IMR-90 (cell line): ENCODE measurements around the gene SCARB1. TPM values are rescaled to one million over a fixed set of nuclear protein-coding genes. Genes with fewer than 3 reads are reported as not detected.

Source experiments
- ATAC-seq: fragments of 200-7000 bp; cut with Tn5 transposase; 2 replicates; pipeline ENCODE4 v1.9.1; 2020; ENCODE audit warnings: low read depth, mild to moderate bottlenecking, moderate library complexity
- BruUV-seq: library from RNA; stranded (reverse); fragments of 400-500 nt; replicated peaks from 2 replicates; lab custom pipeline; 2021; lab: Mats Ljungman, UMichigan
- CTCF ChIA-PET: fragments of 300-600 bp; formaldehyde crosslinking; extraction: SDS; loops from one replicate; lab custom pipeline; 2021; ENCODE audit warnings: antibody characterized with exemption; lab: Yijun Ruan, JAX
- POLR2A ChIA-PET: fragments of 300-600 bp; sonication (Branson Sonifier 250); formaldehyde crosslinking; loops from one replicate; lab custom pipeline; 2022; ENCODE audit warnings: antibody characterized with exemption; ENCODE audit not compliant: unreplicated experiment; lab: Charles Lee
- DNase-seq: peaks from one replicate; pipeline ENCODE4 v3.0.0; 2013
- H2AFZ ChIP-seq: replicated peaks from 2 replicates; pipeline ENCODE3; 2013; ENCODE audit warnings: low read length, mild to moderate bottlenecking; ENCODE audit not compliant: poor library complexity
- H2AK5ac ChIP-seq: 2 replicates; pipeline ENCODE4 v1.6.1; 2013; ENCODE audit warnings: low read depth, low read length, inconsistent platforms
- H2AK9ac ChIP-seq: replicated peaks from 2 replicates; pipeline ENCODE3; 2013; ENCODE audit warnings: mild to moderate bottlenecking, low read depth, low read length, moderate library complexity; ENCODE audit not compliant: poor library complexity
- H2BK120ac ChIP-seq: 2 replicates; pipeline ENCODE4 v1.6.1; 2013; ENCODE audit warnings: low read depth, low read length, inconsistent platforms
- H2BK15ac ChIP-seq: 3 replicates; pipeline ENCODE4 v1.6.1; 2013; ENCODE audit warnings: low read depth, low read length, inconsistent platforms
- H2BK20ac ChIP-seq: 2 replicates; pipeline ENCODE4 v1.6.1; 2013; ENCODE audit warnings: low read depth, mild to moderate bottlenecking, inconsistent platforms, low read length, moderate library complexity
- H2BK5ac ChIP-seq: 2 replicates; pipeline ENCODE4 v1.6.1; 2013; ENCODE audit warnings: mild to moderate bottlenecking, low read depth, low read length, inconsistent platforms; ENCODE audit not compliant: poor library complexity, severe bottlenecking
- H3K14ac ChIP-seq: replicated peaks from 2 replicates; pipeline ENCODE4 v1.6.1; 2013; ENCODE audit warnings: low read depth, low read length, inconsistent platforms
- H3K18ac ChIP-seq: 2 replicates; pipeline ENCODE4 v1.6.1; 2013; ENCODE audit warnings: low read depth, low read length, control low read depth
- H3K23ac ChIP-seq: 2 replicates; pipeline ENCODE4 v1.6.1; 2013; ENCODE audit warnings: low read depth, low read length, inconsistent platforms
- H3K27ac ChIP-seq: 2 replicates; pipeline ENCODE4 v1.5.1; 2013; ENCODE audit warnings: mild to moderate bottlenecking, control low read depth, low read length; ENCODE audit not compliant: insufficient read depth
- H3K27me3 ChIP-seq: 2 replicates; pipeline ENCODE4 v1.6.1; 2013; ENCODE audit warnings: low read length; ENCODE audit not compliant: control insufficient read depth, insufficient read depth
- H3K36me3 ChIP-seq: 2 replicates; pipeline ENCODE4 v1.6.1; 2013; ENCODE audit warnings: low read length, mixed read lengths; ENCODE audit not compliant: control insufficient read depth, insufficient read depth
- H3K4ac ChIP-seq: 2 replicates; pipeline ENCODE4 v1.6.1; 2013; ENCODE audit warnings: low read depth, low read length, inconsistent platforms
- H3K4me1 ChIP-seq: 2 replicates; pipeline ENCODE4 v1.6.1; 2013; ENCODE audit warnings: low read length, mixed read lengths; ENCODE audit not compliant: control insufficient read depth, insufficient read depth
- H3K4me2 ChIP-seq: 2 replicates; pipeline ENCODE4 v1.6.1; 2013; ENCODE audit warnings: low read depth, mild to moderate bottlenecking, control low read depth, low read length, moderate library complexity
- H3K4me3 ChIP-seq: 2 replicates; pipeline ENCODE4 v1.5.1; 2013; ENCODE audit warnings: low read depth, mild to moderate bottlenecking, control low read depth, low read length, moderate library complexity; ENCODE audit not compliant: insufficient read depth
- H3K56ac ChIP-seq: 2 replicates; pipeline ENCODE4 v1.6.1; 2013; ENCODE audit warnings: low read length, inconsistent platforms; ENCODE audit not compliant: insufficient read depth; ENCODE audit errors: extremely low read depth
- H3K79me1 ChIP-seq, 2 experiments: 2 replicates each; pipeline ENCODE4 v1.6.1; 2013; ENCODE audit warnings: low read length in 2 of 2, inconsistent platforms in 1 of 2, low read depth in 1 of 2
- H3K9ac ChIP-seq: 2 replicates; pipeline ENCODE4 v1.6.1; 2013; ENCODE audit warnings: low read depth, low read length, control low read depth
- H3K9me1 ChIP-seq: 2 replicates; pipeline ENCODE4 v1.6.1; 2013; ENCODE audit warnings: low read length, inconsistent platforms; ENCODE audit not compliant: insufficient read depth
- H3K9me3 ChIP-seq: 2 replicates; pipeline ENCODE4 v1.6.1; 2013; ENCODE audit warnings: low read length; ENCODE audit not compliant: control insufficient read depth, insufficient read depth
- H4K20me1 ChIP-seq: 2 replicates; pipeline ENCODE4 v1.6.1; 2013; ENCODE audit warnings: low read length, inconsistent platforms; ENCODE audit not compliant: insufficient read depth
- H4K5ac ChIP-seq: 2 replicates; pipeline ENCODE4 v1.6.1; 2013; ENCODE audit warnings: mild to moderate bottlenecking, low read depth, low read length, control low read depth
- H4K8ac ChIP-seq, 2 experiments: 2 replicates each; pipeline ENCODE4 v1.6.1; 2013; ENCODE audit warnings: low read depth in 2 of 2, low read length in 2 of 2, control low read depth in 1 of 2, inconsistent platforms in 1 of 2
- H4K91ac ChIP-seq: 2 replicates; pipeline ENCODE4 v1.6.1; 2013; ENCODE audit warnings: low read depth, low read length, inconsistent platforms; ENCODE audit not compliant: insufficient read depth
- BHLHE40 ChIP-seq: fragments of 150-350 bp; IDR thresholded peaks from 2 replicates; pipeline ENCODE4 v1.6.1; 2016; ENCODE audit warnings: mild to moderate bottlenecking, low read depth, low read length
- CEBPB ChIP-seq: IDR thresholded peaks from 2 replicates; pipeline ENCODE4 v1.6.1; 2012; ENCODE audit warnings: low read depth, low read length, improper control_type of control experiment
- FOS ChIP-seq: fragments of 150-350 bp; IDR thresholded peaks from 2 replicates; pipeline ENCODE4 v1.6.1; 2016; ENCODE audit warnings: low read depth, low read length
- MAFK ChIP-seq: IDR thresholded peaks from 2 replicates; pipeline ENCODE4 v1.6.1; 2012; ENCODE audit warnings: low read depth, low read length, improper control_type of control experiment
- MAZ ChIP-seq: IDR thresholded peaks from 2 replicates; pipeline ENCODE4 v1.6.1; 2012; ENCODE audit warnings: low read depth, mild to moderate bottlenecking, low read length, improper control_type of control experiment, moderate library complexity, borderline replicate concordance
- MXI1 ChIP-seq: IDR thresholded peaks from 2 replicates; pipeline ENCODE4 v1.6.1; 2012; ENCODE audit warnings: low read depth, mild to moderate bottlenecking, low read length, moderate library complexity, borderline replicate concordance
- NFE2L2 ChIP-seq: fragments of 150-350 bp; IDR thresholded peaks from 2 replicates; pipeline ENCODE4 v1.6.1; 2016; ENCODE audit warnings: low read depth, mild to moderate bottlenecking, low read length
- RAD21 ChIP-seq: IDR thresholded peaks from 2 replicates; pipeline ENCODE4 v1.6.1; 2012; ENCODE audit warnings: low read length, improper control_type of control experiment
- WGBS, 2 experiments: methylation state at CpG; one replicate each; pipeline versions ENCODE4 v1.1.5 to v1.1.7; 2013; ENCODE audit warnings: missing lambda C conversion rate in 2 of 2; ENCODE audit not compliant: insufficient read length in 1 of 2; ENCODE audit errors: extremely low coverage in 2 of 2; 5-methylcytosine and 5-hydroxymethylcytosine counted together
- dilution Hi-C: fragments of 300-500 bp; cut with HindIII; formaldehyde crosslinking; loops from one replicate; pipeline ENCODE4 v1.14.3; 2018; ENCODE audit warnings: low sequenced_read_pairs; ENCODE audit not compliant: unreplicated experiment
- in situ Hi-C: fragments of 300-500 bp; cut with MboI; formaldehyde crosslinking; loops from 3 replicates; pipeline ENCODE4 v1.14.3; 2019; ENCODE audit warnings: low sequenced_read_pairs, inconsistent platforms, mixed read lengths
- intact Hi-C: fragments of 100-400 bp; cut with micrococcal nuclease; formaldehyde crosslinking; loops from 2 replicates; pipeline ENCODE4 v1.10.0; 2022
- polyA plus RNA-seq, 3 experiments: library from polyadenylated mRNA; depleted of rRNA; stranded (reverse); fragments of >200 nt; gene quantifications; 2 replicates each; pipeline ENCODE4 v1.2.3, GENCODE V29; 2012; ENCODE audit warnings: low replicate concordance in 1 of 3
- total RNA-seq: library from RNA; depleted of rRNA; stranded (reverse); fragments of >200 nt; gene quantifications from 2 replicates; pipeline ENCODE4 v1.2.3, GENCODE V29; 2012
- TF ChIP-seq, protein P1 (sequence below): fragments of 150-350 bp; IDR thresholded peaks from 2 replicates; pipeline ENCODE4 v1.6.1; 2017; ENCODE audit warnings: mild to moderate bottlenecking, antibody characterized with exemption, low read length, low read depth
- TF ChIP-seq, protein P2 (sequence below): fragments of 150-350 bp; IDR thresholded peaks from 2 replicates; pipeline ENCODE4 v1.6.1; 2016; ENCODE audit warnings: low read depth, mild to moderate bottlenecking, low read length, moderate library complexity, borderline replicate concordance
- TF ChIP-seq, protein P3 (sequence below): conservative IDR thresholded peaks from 2 replicates; pipeline ENCODE4 v1.5.1; 2012; ENCODE audit warnings: mild to moderate bottlenecking, low read depth, low read length, improper control_type of control experiment

The SCARB1 gene
- total and polyA plus RNA-seq, 2 of the 4 experiments (the other 2 are of a cell fraction): 3.0 to 24.8 TPM

DNA sequence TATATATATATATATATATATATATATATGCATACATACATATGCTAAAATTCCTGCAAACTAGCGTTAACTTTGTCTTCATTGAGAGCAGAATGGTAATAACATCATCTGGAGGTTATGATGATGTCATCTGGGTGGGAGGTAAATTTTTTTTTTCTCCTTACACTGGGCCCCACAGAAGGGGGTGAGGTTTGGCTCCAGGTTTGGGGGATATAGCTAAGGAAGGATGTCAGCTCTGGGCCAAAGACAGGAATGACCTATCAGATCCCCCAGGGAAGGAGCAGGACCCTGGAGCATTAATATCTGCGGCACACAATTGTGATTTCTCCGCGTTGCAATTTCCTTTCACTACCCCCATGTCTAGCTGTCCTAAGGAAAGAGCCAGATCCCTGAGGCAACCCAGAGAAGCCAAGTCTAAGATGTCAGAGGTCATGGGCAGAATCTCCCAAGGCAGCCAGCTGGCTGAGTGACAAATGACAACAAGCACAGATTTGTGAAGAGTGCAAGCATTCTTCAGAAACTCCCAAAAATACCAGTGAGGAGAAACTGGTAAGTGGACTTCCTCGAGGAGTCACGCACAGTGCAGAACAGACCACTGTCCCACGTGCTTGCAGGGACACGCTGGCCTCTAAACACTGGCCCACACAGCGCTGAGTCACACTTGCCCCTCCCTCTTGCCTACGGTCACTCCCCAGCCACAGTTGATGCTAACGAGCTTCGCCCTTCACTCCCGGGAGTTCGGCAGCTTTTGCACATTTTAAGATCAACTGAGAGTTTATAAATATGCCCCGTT, 40.8 kb upstream of the SCARB1 start:
- Histone ChIP-seq H2AK5ac (peak overlapping the region; percentile 44; the same call in 1 of the 2 replicates), H3K9me3 (no peaks in the 10 kb centered on the region), H3K4me3 (no peak overlapping the region), H3K27me3 (no peaks in the 10 kb centered on the region), H4K8ac (peak overlapping the region in 1 of 2 experiments; percentile 44; a peak in 1 of 4 replicates), H3K18ac (peak overlapping the region; percentile 40), H2AK9ac (peak overlapping the region; percentile 5), H2AFZ (peak overlapping the region; percentile 70), H2BK15ac (peak overlapping the region; percentile 48; the same call in 1 of the 3 replicates), H4K5ac (peak overlapping the region; percentile 8; the same call in 1 of the 2 replicates), H2BK120ac (peak overlapping the region; percentile 48), H3K4ac (peak overlapping the region; percentile 39), H3K4me1 (peaks cover 6% of the 10 kb centered on the region), H2BK20ac (peak overlapping the region; percentile 23; the same call in 1 of the 2 replicates), H3K36me3 (no peaks in the 10 kb centered on the region), H3K23ac (no peak overlapping the region), H3K9me1 (peaks cover 4% of the 10 kb centered on the region; the same call in 1 of the 2 replicates), H2BK5ac (peak overlapping the region; percentile 55), H3K4me2 (peak overlapping the region; percentile 65), H3K9ac (no peak overlapping the region; the same call in 1 of the 2 replicates), H3K79me1 (0 out of 4 replicates have a peak, but pooled peaks cover 0 to 6% of the 10 kb centered on the region in 2 experiments), H4K20me1 (peaks cover 8% of the 10 kb centered on the region), H3K56ac (0 out of 2 replicates have a peak overlapping the region, but pooled peaks have one; percentile 8), H4K91ac (peak overlapping the region; percentile 51), H3K14ac (no peak overlapping the region), H3K27ac (peak overlapping the region; percentile 62)
- WGBS, 2 experiments: 0% methylated on average over 1 of the region's 15 CpGs; no CpG with 5 or more reads in 1 of the 2 experiments
- in situ Hi-C loops: loop anchor here (5.0 kb wide), 1 partner anchor 862 kb away; no protein-coding TSS in a partner anchor
- no TSS peak for BruUV-seq
- DNase-seq: peak; percentile 94
- ATAC-seq: peak; percentile 90
- ChIA-PET CTCF (interaction anchor here (0.6 to 1.3 kb wide), 3 partner anchors 36 to 865 kb away, joined by 3 read pairs; no protein-coding TSS in a partner anchor), POLR2A (interaction anchor here (0.5 to 1.3 kb wide), 3 partner anchors 10 to 118 kb away, joined by 3 to 6 read pairs (median 3); partner anchors contain the start of gene UBC)
- dilution Hi-C loops: no loop called here
- intact Hi-C loops: loop anchor here (2.0 to 10.0 kb wide), 3 partner anchors 80 to 520 kb away; no protein-coding TSS in a partner anchor
- TF ChIP-seq, protein P1, sequence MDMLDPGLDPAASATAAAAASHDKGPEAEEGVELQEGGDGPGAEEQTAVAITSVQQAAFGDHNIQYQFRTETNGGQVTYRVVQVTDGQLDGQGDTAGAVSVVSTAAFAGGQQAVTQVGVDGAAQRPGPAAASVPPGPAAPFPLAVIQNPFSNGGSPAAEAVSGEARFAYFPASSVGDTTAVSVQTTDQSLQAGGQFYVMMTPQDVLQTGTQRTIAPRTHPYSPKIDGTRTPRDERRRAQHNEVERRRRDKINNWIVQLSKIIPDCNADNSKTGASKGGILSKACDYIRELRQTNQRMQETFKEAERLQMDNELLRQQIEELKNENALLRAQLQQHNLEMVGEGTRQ: peak; percentile 87
- peak; percentile 76; the same call in 1 of the 2 replicates for TF ChIP-seq NFE2L2
- peak; percentile 89 for TF ChIP-seq BHLHE40
- peak; percentile 81; the same call in 1 of the 2 replicates for TF ChIP-seq MAZ
- TF ChIP-seq RAD21: no peak
- peak; percentile 82 for TF ChIP-seq FOS
- TF ChIP-seq, protein P2, sequence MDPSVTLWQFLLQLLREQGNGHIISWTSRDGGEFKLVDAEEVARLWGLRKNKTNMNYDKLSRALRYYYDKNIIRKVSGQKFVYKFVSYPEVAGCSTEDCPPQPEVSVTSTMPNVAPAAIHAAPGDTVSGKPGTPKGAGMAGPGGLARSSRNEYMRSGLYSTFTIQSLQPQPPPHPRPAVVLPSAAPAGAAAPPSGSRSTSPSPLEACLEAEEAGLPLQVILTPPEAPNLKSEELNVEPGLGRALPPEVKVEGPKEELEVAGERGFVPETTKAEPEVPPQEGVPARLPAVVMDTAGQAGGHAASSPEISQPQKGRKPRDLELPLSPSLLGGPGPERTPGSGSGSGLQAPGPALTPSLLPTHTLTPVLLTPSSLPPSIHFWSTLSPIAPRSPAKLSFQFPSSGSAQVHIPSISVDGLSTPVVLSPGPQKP: no peak
- TF ChIP-seq CEBPB: no peak
- TF ChIP-seq, protein P3, sequence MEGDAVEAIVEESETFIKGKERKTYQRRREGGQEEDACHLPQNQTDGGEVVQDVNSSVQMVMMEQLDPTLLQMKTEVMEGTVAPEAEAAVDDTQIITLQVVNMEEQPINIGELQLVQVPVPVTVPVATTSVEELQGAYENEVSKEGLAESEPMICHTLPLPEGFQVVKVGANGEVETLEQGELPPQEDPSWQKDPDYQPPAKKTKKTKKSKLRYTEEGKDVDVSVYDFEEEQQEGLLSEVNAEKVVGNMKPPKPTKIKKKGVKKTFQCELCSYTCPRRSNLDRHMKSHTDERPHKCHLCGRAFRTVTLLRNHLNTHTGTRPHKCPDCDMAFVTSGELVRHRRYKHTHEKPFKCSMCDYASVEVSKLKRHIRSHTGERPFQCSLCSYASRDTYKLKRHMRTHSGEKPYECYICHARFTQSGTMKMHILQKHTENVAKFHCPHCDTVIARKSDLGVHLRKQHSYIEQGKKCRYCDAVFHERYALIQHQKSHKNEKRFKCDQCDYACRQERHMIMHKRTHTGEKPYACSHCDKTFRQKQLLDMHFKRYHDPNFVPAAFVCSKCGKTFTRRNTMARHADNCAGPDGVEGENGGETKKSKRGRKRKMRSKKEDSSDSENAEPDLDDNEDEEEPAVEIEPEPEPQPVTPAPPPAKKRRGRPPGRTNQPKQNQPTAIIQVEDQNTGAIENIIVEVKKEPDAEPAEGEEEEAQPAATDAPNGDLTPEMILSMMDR: no peak
- TF ChIP-seq MXI1: peak; percentile 98
- TF ChIP-seq MAFK: 0 out of 2 replicates have a peak, but pooled peaks have one; percentile 5
